AG09319 (cell line): ENCODE results near the gene TBC1D22A.

Experiments used
- DNase-seq: peaks from one replicate; pipeline ENCODE4 v3.0.0-alpha.2; 2010; ENCODE audit warnings: low read depth; ENCODE audit errors: extremely low read depth
- CTCF ChIP-seq: IDR thresholded peaks from 2 replicates; pipeline ENCODE4 v1.5.1; 2011; ENCODE audit warnings: low read depth, mild to moderate bottlenecking, inconsistent platforms, low read length, moderate library complexity

The TBC1D22A gene

GRCh38 chr22:47180796-47181195 is 418.3 kb downstream of the TBC1D22A start:
- no peak for TF ChIP-seq CTCF
- DNase-seq: no peak

- no peak for DNase-seq
These were observed 424.9 kb downstream of the TBC1D22A start for GRCh38 chr22:47187176-47187957.

GRCh38 chr22:47188261-47189055 is 426.0 kb downstream of the TBC1D22A start:
- no peak for DNase-seq
- no peak for TF ChIP-seq CTCF

More at GRCh38 chr22:47187176-47187957, 424.9 kb downstream of the TBC1D22A start:
- TF ChIP-seq CTCF: no peak

- DNase-seq: no peak
- TF ChIP-seq CTCF: no peak
These were observed 426.8 kb downstream of the TBC1D22A start for GRCh38 chr22:47189056-47189916.

- no peak for DNase-seq
- no peak for TF ChIP-seq CTCF
These were observed 428.0 kb downstream of the TBC1D22A start for GRCh38 chr22:47190276-47190956.

- no peak; the same call in 1 of the 2 replicates for TF ChIP-seq CTCF
- DNase-seq: no peak
These were observed 428.7 kb downstream of the TBC1D22A start for GRCh38 chr22:47190957-47191670.
